WTC11 (cell line): ENCODE data around the gene PDE8B.

ENCODE experiments used
- AFF4 ChIP-seq: sonication (generic); formaldehyde crosslinking; IDR thresholded peaks from 2 replicates; pipeline ENCODE4 v1.8.1; 2023; ENCODE audit warnings: mild to moderate bottlenecking, missing genetic modification reagents, borderline replicate concordance
- CREB1 ChIP-seq: sonication (generic); formaldehyde crosslinking; IDR thresholded peaks from 2 replicates; pipeline ENCODE4 v1.8.0; 2023; ENCODE audit warnings: mild to moderate bottlenecking, missing genetic modification reagents
- CTCF ChIP-seq: fragments of 200-600 bp; IDR thresholded peaks from 2 replicates; pipeline ENCODE4 v1.8.0; 2022; ENCODE audit warnings: antibody characterized with exemption
- ETV6 ChIP-seq: sonication (generic); formaldehyde crosslinking; IDR thresholded peaks from 2 replicates; pipeline ENCODE4 v1.8.1; 2022; ENCODE audit warnings: mild to moderate bottlenecking, missing genetic modification reagents
- FOXJ3 ChIP-seq: sonication (generic); formaldehyde crosslinking; IDR thresholded peaks from 2 replicates; pipeline ENCODE4 v1.9.0; 2021; ENCODE audit warnings: missing genetic modification reagents, mild to moderate bottlenecking, borderline replicate concordance
- HMGXB4 ChIP-seq: sonication (generic); formaldehyde crosslinking; IDR thresholded peaks from 2 replicates; pipeline ENCODE4 v1.8.1; 2023; ENCODE audit warnings: mild to moderate bottlenecking, moderate library complexity, missing genetic modification reagents
- IRF2 ChIP-seq: sonication (generic); formaldehyde crosslinking; IDR thresholded peaks from 2 replicates; pipeline ENCODE4 v1.8.0; 2022; ENCODE audit warnings: low read depth, missing genetic modification reagents, borderline replicate concordance
- MAX ChIP-seq: sonication (generic); formaldehyde crosslinking; IDR thresholded peaks from 2 replicates; pipeline ENCODE4 v1.8.0; 2022; ENCODE audit warnings: mild to moderate bottlenecking, missing genetic modification reagents
- NR1H2 ChIP-seq: sonication (generic); formaldehyde crosslinking; IDR thresholded peaks from 2 replicates; pipeline ENCODE4 v1.9.0; 2021; ENCODE audit warnings: mild to moderate bottlenecking, moderate library complexity, missing genetic modification reagents
- SMAD3 ChIP-seq: sonication (generic); formaldehyde crosslinking; IDR thresholded peaks from 2 replicates; pipeline ENCODE4 v1.8.0; 2022; ENCODE audit warnings: missing genetic modification reagents, mild to moderate bottlenecking, borderline replicate concordance
- STAT6 ChIP-seq: sonication (generic); formaldehyde crosslinking; conservative IDR thresholded peaks from 2 replicates; pipeline ENCODE4 v1.8.1; 2023; ENCODE audit warnings: mild to moderate bottlenecking, low read depth, missing genetic modification reagents, moderate library complexity
- ZNF138 ChIP-seq: sonication (generic); formaldehyde crosslinking; conservative IDR thresholded peaks from 2 replicates; pipeline ENCODE4 v1.8.1; 2022; ENCODE audit warnings: mild to moderate bottlenecking, moderate library complexity, missing genetic modification reagents
- ZNF219 ChIP-seq: sonication (generic); formaldehyde crosslinking; IDR thresholded peaks from 2 replicates; pipeline ENCODE4 v1.8.0; 2023; ENCODE audit warnings: missing genetic modification reagents, mild to moderate bottlenecking, borderline replicate concordance
- ZNF532 ChIP-seq: fragments of 250-450 bp; sonication (Bioruptor Pico); IDR thresholded peaks from 2 replicates; pipeline ENCODE4 v1.9.0; 2021; ENCODE audit warnings: mild to moderate bottlenecking, borderline replicate concordance

GRCh38 chr5:77360973-77361372 lies 150.5 kb downstream of the PDE8B start:
- TF ChIP-seq CTCF (no peak), ZNF219 (no peak), ZNF532 (no peak), ETV6 (CRISPR knock-in tag) (no peak), STAT6 (CRISPR knock-in tag) (no peak), IRF2 (CRISPR knock-in tag) (no peak), NR1H2 (CRISPR knock-in tag) (no peak), SMAD3 (CRISPR knock-in tag) (no peak), ZNF138 (no peak), MAX (CRISPR knock-in tag) (no peak), AFF4 (CRISPR knock-in tag) (no peak), HMGXB4 (no peak), CREB1 (CRISPR knock-in tag) (no peak), FOXJ3 (CRISPR knock-in tag) (no peak)
